ENCODE data around the gene CCDC88C. TPM values are rescaled to one million over a fixed set of nuclear protein-coding genes. Genes with fewer than 3 reads are reported as not detected.

The CCDC88C gene
- total and polyA plus RNA-seq, 11 donors = 2.4 to 15.6 (median 4.8) TPM

DNA sequence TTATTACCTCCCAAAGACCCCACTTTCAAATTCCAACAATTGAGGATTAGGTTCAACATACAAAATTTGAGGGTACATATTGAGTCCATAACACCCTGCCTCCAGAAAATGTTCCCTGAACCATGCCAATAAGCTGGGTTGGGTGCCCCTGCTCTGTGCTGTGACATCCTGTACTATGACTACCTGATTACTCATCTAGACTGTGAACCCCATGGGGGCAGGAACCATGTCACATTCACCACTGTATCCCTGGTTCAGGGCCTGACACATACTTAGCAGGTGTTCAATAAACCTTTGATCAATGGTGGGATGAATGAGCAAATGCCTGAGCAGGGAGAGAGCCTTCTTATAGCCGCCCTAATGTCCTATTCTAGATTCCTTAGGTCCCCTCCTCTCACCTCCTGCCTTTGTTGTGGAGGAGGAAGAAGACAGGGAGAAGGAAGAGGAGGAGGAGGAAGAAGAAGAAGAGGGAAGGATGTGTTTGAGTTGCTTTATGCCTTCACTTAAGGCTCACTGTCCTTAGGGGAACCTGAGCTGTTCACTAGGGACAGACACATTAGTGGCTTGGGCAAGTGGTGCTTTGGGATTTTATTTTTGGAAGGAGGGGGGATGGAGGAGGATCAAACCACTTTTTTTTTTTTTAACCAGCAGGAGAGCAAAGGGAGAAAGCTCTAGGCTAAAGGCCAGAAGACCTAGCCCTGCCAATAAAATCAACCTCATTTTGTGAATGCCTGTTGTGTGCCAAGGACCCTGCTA is 194.4 kb downstream of the CCDC88C start:
- TF ChIP-seq POLR2A (IDR thresholded peaks at IDR 0.05) = no peak
- TF ChIP-seq, protein P1, sequence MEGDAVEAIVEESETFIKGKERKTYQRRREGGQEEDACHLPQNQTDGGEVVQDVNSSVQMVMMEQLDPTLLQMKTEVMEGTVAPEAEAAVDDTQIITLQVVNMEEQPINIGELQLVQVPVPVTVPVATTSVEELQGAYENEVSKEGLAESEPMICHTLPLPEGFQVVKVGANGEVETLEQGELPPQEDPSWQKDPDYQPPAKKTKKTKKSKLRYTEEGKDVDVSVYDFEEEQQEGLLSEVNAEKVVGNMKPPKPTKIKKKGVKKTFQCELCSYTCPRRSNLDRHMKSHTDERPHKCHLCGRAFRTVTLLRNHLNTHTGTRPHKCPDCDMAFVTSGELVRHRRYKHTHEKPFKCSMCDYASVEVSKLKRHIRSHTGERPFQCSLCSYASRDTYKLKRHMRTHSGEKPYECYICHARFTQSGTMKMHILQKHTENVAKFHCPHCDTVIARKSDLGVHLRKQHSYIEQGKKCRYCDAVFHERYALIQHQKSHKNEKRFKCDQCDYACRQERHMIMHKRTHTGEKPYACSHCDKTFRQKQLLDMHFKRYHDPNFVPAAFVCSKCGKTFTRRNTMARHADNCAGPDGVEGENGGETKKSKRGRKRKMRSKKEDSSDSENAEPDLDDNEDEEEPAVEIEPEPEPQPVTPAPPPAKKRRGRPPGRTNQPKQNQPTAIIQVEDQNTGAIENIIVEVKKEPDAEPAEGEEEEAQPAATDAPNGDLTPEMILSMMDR (IDR thresholded peaks at IDR 0.05) = no peak
- 80 to 92% (median 84%) methylated on average over 1 of the region's 1 CpG for WGBS, 4 donors
- DNase-seq (no peak), ATAC-seq (peak; percentile 23 to 43 (median 39))
- intact Hi-C loops (cut with DNase I) = no loop called here
- no peak overlapping the region for H3K4me3 ChIP-seq
- no peaks in the 10 kb centered on the region for H3K9me3 ChIP-seq
- H3K36me3 ChIP-seq = peaks cover 0 to 70% (median 57%) of the 10 kb centered on the region in 9 donors
- H3K27ac ChIP-seq = peak overlapping the region in 1 of 12 donors; percentile 61
- peaks cover 0 to 51% (median 22%) of the 10 kb centered on the region in 12 donors for H3K4me1 ChIP-seq
- H3K27me3 ChIP-seq = no peaks in the 10 kb centered on the region

Other genes with a start within 250 kb of the CCDC88C start
- gene GPR68, start 173.1 kb downstream of the CCDC88C start, total RNA-seq = 1 to 10 TPM in 2 of 9 donors, under 1 TPM in 6, not detected in 1; 0.31 to 2.6 (median 0.59) TPM
- gene GPR68, start 173.1 kb downstream of the CCDC88C start, polyA plus RNA-seq = 1 to 10 TPM in 1 of 2 donors, under 1 TPM in 1; 0.08 to 1.6 TPM
- 10 to 100 TPM; 38.6 to 53.4 (median 42.3) TPM for gene PPP4R3A, start 92.5 kb upstream of the CCDC88C start, total RNA-seq
- 10 to 100 TPM; 32.8 to 47.5 TPM for gene PPP4R3A, start 92.5 kb upstream of the CCDC88C start, polyA plus RNA-seq